ENCODE measurements around the gene SHROOM1. TPM values are rescaled to one million over a fixed set of nuclear protein-coding genes. Genes with fewer than 3 reads are reported as not detected.

SHROOM1 gene
- total and polyA plus RNA-seq, 2 donors (not counting 1 experiment from before 2014, with no cell fraction given) = 1.3 to 2.3 TPM

GRCh38 chr5:132779961-132780360, 50.5 kb downstream of the SHROOM1 start:
- Histone ChIP-seq H3K9me3 (ENCODE audit: control extremely low read depth in 1 of 3, control insufficient read depth in 2 of 3, insufficient read depth in 1 of 3, low read length in 2 of 3) (peaks cover 0 to 9% (median 2%) of the 10 kb centered on the region in 3 donors), H3K9ac (ENCODE audit: low read length) (no peak overlapping the region), H3K36me3 (replicated peaks in 1 of 2; ENCODE audit: control extremely low read depth in 1 of 2, control insufficient read depth in 1 of 2, extremely low read depth in 1 of 2, insufficient read depth in 2 of 2, low read length in 1 of 2) (no peaks in the 10 kb centered on the region), H4K20me1 (ENCODE audit: control insufficient read depth, insufficient read depth, low read length, poor library complexity, severe bottlenecking) (no peaks in the 10 kb centered on the region), H3K4me2 (replicated peaks; ENCODE audit: low read depth, low read length, poor library complexity, severe bottlenecking) (no peak overlapping the region), H2AFZ (ENCODE audit: insufficient read depth, low read depth, low read length, poor library complexity, severe bottlenecking) (no peak overlapping the region), H3K4me1 (ENCODE audit: control insufficient read depth in 2 of 2, insufficient read depth in 2 of 2, low read length in 2 of 2) (peaks cover 14 to 16% of the 10 kb centered on the region in 2 donors), H3K79me2 (ENCODE audit: control insufficient read depth, insufficient read depth, low read length) (no peaks in the 10 kb centered on the region), H3K4me3 (ENCODE audit: control extremely low read depth in 1 of 5, extremely low read depth in 1 of 5, insufficient read depth in 1 of 5, low read depth in 2 of 5, low read length in 4 of 5) (no peak overlapping the region), H3K27ac (ENCODE audit: low read length in 2 of 2) (no peak overlapping the region), H3K27me3 (replicated peaks in 1 of 4; ENCODE audit: control extremely low read depth in 1 of 4, control insufficient read depth in 3 of 4, insufficient read depth in 4 of 4, low read length in 3 of 4) (peaks cover 2 to 60% (median 41%) of the 10 kb centered on the region in 4 experiments)
- no peak overlapping the region for H3K4me3 Mint-ChIP-seq
- H3K4me1 Mint-ChIP-seq = peaks cover 8% of the 10 kb centered on the region
- no peaks in the 10 kb centered on the region for H3K9me3 Mint-ChIP-seq (ENCODE audit: insufficient read depth)
- no peak for TF ChIP-seq CTCF (IDR thresholded peaks at IDR 0.05)
- DNase-seq (no peak), ATAC-seq (ENCODE audit: low read depth) (no peak)
- ChIA-PET CTCF (no interaction called here), POLR2A (no interaction called here)
- intact Hi-C loops (cut with micrococcal nuclease) = no loop called here
- WGBS (ENCODE audit: insufficient coverage) = 100% methylated on average over 2 of the region's 3 CpGs
- peaks cover 45% of the 10 kb centered on the region for H3K27me3 Mint-ChIP-seq
- no peak overlapping the region for H3K27ac Mint-ChIP-seq

- Mint-ChIP-seq H3K27ac (no peak overlapping the region), H3K4me1 (peaks cover 8% of the 10 kb centered on the region), H3K4me3 (peak overlapping the region; percentile 76), H3K27me3 (peaks cover 44% of the 10 kb centered on the region), H3K9me3 (ENCODE audit: insufficient read depth) (no peaks in the 10 kb centered on the region)
- no peak for ATAC-seq (ENCODE audit: low read depth)
- no peak for TF ChIP-seq EZH2 (IDR thresholded peaks at IDR 0.05; ENCODE audit: borderline replicate concordance, insufficient read depth, low read depth, low read length, poor library complexity, severe bottlenecking)
- no peak for TF ChIP-seq CTCF (IDR thresholded peaks at IDR 0.05)
- Histone ChIP-seq H3K36me3 (replicated peaks in 1 of 2; ENCODE audit: control extremely low read depth in 1 of 2, control insufficient read depth in 1 of 2, extremely low read depth in 1 of 2, insufficient read depth in 2 of 2, low read length in 1 of 2) (no peaks in the 10 kb centered on the region), H3K27me3 (replicated peaks in 1 of 4; ENCODE audit: control extremely low read depth in 1 of 4, control insufficient read depth in 3 of 4, insufficient read depth in 4 of 4, low read length in 3 of 4) (peaks cover 2 to 56% (median 39%) of the 10 kb centered on the region in 4 experiments), H3K9ac (ENCODE audit: low read length) (no peak overlapping the region), H3K4me3 (ENCODE audit: control extremely low read depth in 1 of 5, extremely low read depth in 1 of 5, insufficient read depth in 1 of 5, low read depth in 2 of 5, low read length in 4 of 5) (no peak overlapping the region), H3K4me1 (ENCODE audit: control insufficient read depth in 2 of 2, insufficient read depth in 2 of 2, low read length in 2 of 2) (peaks cover 14 to 16% of the 10 kb centered on the region in 2 donors), H2AFZ (ENCODE audit: insufficient read depth, low read depth, low read length, poor library complexity, severe bottlenecking) (no peak overlapping the region), H3K9me3 (ENCODE audit: control extremely low read depth in 1 of 3, control insufficient read depth in 2 of 3, insufficient read depth in 1 of 3, low read length in 2 of 3) (peaks cover 0 to 9% (median 2%) of the 10 kb centered on the region in 3 donors), H3K4me2 (replicated peaks; ENCODE audit: low read depth, low read length, poor library complexity, severe bottlenecking) (no peak overlapping the region), H3K79me2 (ENCODE audit: control insufficient read depth, insufficient read depth, low read length) (no peaks in the 10 kb centered on the region), H4K20me1 (ENCODE audit: control insufficient read depth, insufficient read depth, low read length, poor library complexity, severe bottlenecking) (no peaks in the 10 kb centered on the region), H3K27ac (ENCODE audit: low read length in 2 of 2) (no peak overlapping the region)
- ChIA-PET POLR2A (no interaction called here), CTCF (no interaction called here)
- WGBS (ENCODE audit: insufficient coverage) = no CpG with 5 or more reads among the region's 5 CpGs
- DNase-seq = no peak
- intact Hi-C loops (cut with micrococcal nuclease) = no loop called here
Measured at GRCh38 chr5:132778856-132779255, 51.6 kb downstream of the SHROOM1 start.

All from B cell (primary cell).